GM21723 (cell line): Measurements from ENCODE around the gene TRIM71.
"Not testable (repeated sequence)": the region's sequence is repeated elsewhere in the genome, so short reads cannot be mapped to it uniquely, and the experiment has no call there.

Source experiments
- ATAC-seq: cut with Tn5 transposase; IDR thresholded peaks from one replicate; pipeline ENCODE4 v1.9.1; 2021; ENCODE audit warnings: mild to moderate bottlenecking, moderate library complexity; ENCODE audit not compliant: unreplicated experiment

TRIM71 gene

DNA sequence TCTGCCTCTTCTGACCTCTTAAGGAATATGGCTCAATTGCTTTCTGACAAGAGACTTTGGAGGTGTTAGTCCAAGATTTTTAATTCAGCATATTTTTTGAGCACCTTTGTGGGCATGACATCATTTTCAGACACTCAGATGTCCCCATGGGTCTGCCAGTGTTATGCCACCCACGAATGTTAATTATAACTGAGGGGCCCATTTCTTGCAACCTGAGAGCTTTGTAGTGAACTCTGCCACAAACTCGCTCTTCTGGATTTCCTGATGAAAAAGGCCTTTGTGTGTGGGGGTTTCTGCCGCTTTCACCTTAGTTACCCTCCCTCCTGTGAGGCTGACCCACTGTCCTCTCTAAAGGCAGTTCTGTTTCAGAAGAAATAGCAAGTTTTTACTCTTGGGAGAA is 69.1 kb downstream of the TRIM71 start:
- ATAC-seq = no peak

DNA sequence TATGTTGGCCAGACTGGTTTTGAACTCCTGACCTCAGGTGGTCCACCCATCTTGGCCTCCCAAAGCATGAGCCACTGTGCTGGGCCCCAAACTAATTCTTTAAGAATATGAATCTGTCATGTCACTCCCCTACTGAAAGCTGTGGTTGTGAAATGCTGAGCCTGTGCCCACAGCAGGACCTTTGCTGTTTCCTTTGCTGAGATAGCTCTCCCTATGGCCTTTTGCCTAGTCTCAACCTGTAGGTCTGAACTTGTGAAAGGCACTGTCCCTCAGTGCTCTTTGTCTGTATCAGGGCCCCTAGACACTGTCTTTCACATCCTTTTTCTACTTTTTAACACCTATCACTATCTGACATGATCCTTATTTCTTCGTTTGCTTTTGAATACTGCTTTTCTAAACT is 70.9 kb downstream of the TRIM71 start:
- peak; percentile 99 for ATAC-seq

DNA sequence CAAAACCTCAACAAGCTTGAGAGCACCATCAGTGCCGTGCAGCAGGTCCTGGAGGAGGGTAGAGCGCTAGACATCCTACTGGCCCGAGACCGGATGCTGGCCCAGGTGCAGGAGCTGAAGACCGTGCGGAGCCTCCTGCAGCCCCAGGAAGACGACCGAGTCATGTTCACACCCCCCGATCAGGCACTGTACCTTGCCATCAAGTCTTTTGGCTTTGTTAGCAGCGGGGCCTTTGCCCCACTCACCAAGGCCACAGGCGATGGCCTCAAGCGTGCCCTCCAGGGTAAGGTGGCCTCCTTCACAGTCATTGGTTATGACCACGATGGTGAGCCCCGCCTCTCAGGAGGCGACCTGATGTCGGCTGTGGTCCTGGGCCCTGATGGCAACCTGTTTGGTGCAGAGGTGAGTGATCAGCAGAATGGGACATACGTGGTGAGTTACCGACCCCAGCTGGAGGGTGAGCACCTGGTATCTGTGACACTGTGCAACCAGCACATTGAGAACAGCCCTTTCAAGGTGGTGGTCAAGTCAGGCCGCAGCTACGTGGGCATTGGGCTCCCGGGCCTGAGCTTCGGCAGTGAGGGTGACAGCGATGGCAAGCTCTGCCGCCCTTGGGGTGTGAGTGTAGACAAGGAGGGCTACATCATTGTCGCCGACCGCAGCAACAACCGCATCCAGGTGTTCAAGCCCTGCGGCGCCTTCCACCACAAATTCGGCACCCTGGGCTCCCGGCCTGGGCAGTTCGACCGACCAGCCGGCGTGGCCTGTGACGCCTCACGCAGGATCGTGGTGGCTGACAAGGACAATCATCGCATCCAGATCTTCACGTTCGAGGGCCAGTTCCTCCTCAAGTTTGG is 72.9 kb downstream of the TRIM71 start:
- no peak for ATAC-seq

DNA sequence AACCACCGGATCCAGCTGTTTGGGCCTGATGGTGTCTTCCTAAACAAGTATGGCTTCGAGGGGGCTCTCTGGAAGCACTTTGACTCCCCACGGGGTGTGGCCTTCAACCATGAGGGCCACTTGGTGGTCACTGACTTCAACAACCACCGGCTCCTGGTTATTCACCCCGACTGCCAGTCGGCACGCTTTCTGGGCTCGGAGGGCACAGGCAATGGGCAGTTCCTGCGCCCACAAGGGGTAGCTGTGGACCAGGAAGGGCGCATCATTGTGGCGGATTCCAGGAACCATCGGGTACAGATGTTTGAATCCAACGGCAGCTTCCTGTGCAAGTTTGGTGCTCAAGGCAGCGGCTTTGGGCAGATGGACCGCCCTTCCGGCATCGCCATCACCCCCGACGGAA is 73.6 kb downstream of the TRIM71 start:
- ATAC-seq = no peak

DNA sequence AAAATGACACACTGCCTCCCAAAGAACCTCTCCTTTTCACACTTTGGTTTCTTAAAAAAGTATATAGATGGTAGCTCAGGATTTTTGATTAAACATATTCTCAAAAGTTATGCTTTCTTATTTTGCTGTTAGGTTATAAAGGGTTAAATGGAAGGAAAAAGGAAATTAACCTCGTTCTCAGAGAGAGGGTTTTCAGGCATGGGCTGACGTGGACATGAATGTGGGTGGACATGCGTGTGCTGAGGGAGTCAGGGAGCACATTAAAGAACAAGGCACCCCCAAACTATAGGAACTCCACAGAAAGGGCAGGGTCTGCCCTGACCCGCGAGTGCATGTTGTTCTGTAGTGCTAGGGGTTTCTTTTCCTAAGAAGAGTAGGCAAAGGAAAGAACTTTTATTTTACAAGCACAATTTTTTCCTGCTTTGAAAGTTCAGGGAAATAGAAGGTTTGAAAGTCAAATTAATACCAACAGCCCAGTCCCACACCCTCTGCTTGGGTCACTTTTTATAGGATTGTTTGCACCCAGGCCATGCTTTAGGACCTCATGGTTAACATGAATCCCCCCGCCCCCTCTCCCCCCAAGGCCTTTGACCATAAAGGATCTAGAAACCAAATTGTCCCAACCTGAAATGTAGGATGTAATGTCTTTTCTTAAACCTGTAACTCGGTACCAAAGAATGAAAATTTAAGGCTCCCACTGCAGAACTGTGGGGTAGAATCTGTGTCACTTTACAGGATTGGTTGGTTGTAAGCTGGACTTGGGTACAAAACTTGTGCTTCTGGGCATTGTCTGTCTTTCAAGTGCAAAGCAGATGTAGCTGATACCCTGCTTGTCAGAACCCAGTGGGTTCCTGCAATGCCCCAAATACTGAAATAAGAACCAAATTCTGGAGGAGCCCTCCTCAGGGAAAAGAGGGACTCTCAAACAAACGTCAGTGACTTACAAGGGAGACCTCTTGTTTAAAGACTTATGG is 75.1 kb downstream of the TRIM71 start:
- ATAC-seq = no peak

DNA sequence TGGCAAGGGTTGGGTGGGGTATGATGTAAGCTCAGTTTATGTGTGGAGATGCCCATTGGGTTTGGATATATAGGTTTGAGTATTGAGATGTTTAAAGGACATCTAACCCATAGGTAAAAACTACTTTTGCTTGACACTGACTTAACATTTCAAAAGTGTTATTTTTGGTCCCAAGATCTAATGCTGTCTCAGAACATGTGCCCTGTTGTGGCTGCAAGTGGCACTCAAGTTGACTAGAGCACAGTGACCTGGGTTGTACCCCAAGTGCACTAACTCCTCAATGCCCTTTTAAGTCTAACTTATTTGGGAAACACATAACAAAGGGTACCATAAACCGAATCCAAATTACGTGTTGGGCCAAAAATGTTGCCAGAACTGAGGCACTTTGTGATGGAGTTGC is 77.2 kb downstream of the TRIM71 start:
- ATAC-seq = no peak

DNA sequence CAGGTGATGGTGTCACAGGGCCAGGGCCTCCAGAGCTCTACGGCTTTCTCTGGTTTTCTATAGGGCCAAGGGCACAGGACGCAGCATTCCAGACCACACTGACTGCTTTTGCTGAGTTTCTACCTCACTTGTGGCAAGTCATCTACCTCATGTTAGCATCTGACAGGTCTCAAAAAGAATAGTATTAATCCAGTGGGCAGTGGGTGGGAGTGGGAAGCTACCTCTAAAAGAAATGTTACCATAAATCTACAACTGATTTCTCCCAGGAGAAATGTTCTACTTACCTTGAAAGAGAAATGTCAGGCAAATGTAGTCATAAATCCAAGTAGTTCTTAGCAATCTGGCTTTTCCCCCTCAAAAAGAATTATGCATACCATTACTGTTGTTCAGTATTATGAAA is 77.9 kb downstream of the TRIM71 start:
- no peak for ATAC-seq

DNA sequence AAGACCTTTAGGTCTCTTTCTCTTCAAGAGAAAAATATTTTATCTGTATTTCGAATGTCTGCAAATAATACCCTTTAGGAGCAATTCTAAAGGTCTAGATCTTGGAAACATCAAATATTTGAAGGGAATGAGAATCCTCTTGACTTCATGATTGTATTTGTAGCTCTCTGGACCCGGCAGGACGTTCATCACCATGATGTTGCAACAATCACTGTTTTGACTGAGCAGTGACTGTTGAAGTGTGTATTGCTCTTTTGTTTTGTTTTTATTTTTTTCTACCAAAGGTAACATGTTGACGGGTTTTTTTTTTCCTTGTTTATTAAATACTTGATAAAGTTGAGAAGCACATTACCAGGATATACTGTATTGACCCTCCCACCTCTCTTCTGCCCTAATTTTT is 78.3 kb downstream of the TRIM71 start:
- no peak for ATAC-seq

DNA sequence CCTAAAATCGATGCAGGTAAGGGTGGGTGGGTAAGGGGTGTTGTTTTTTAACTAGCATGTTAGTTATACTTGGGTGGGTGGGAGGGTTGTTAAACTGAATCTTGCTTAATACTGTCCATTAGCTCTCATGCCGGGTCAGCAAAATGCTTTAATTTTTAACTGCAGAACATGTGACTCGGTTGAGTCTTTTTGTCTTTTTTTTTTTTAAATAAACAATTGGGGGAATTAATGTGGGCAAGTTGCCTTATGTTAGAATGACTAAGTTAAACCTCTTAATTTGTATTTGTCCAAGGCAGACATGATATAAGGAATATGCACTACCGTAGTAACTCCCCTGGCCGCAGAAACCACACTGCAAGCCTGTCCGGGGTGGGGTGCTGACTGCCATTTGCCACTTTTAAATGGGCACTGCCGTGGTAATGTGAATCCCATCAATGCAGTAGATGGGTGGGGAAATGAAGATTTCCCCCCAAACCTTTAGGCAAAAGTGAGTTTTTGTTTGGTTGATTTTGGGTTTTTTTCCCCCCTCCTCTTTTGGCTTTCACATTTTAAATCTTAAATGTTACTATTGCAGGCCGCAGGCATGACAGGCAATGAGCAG is 79.3 kb downstream of the TRIM71 start:
- no peak for ATAC-seq

DNA sequence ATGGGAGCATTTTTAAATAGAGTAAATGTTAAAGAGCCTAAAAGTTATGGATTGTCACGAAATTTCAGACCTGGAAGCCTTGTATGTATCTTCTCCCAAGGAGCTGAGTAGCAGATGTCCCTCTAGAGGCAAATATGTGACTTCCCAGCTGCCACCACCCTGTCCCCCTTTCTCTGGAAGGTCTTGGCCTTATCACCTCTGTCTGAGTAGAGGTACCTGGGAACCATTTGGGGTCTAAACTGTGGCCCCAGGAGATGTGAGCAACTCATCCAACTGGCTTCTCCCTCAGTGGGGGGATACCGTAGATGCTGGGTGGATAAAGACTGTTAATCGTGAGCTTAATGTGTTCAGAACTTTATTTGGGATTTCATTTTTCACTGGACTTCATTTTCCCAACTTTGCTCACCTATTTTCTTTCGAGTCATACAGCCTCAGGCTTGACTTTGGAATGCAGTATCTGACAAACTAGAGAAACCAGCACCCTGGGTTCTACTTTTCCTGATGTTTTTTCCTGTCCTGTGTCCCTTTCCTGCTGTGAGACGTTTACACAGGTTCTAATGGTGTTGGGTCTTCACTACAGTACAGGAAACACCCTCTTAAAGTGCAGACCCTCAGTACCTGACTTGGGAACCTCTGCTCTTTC is 80.3 kb downstream of the TRIM71 start:
- ATAC-seq = no peak

DNA sequence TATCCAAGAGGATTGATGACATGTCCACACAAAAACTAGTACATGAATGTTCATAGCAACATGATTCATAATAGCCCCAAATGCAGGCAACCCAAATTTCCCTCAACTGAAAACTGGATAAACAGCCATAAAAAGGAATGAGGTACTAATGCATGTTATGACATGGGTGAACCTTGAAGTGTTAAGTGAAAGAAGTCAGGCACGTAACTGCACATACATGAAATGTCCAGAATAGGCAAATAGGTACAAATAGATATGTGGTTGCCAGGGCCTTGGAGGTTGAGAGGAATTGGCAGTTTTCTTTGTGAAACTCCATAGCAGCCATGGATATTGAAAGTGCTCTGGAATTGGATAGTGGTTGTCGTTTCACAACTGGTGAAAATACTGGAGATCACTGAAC is 81.5 kb downstream of the TRIM71 start:
- no peak for ATAC-seq

DNA sequence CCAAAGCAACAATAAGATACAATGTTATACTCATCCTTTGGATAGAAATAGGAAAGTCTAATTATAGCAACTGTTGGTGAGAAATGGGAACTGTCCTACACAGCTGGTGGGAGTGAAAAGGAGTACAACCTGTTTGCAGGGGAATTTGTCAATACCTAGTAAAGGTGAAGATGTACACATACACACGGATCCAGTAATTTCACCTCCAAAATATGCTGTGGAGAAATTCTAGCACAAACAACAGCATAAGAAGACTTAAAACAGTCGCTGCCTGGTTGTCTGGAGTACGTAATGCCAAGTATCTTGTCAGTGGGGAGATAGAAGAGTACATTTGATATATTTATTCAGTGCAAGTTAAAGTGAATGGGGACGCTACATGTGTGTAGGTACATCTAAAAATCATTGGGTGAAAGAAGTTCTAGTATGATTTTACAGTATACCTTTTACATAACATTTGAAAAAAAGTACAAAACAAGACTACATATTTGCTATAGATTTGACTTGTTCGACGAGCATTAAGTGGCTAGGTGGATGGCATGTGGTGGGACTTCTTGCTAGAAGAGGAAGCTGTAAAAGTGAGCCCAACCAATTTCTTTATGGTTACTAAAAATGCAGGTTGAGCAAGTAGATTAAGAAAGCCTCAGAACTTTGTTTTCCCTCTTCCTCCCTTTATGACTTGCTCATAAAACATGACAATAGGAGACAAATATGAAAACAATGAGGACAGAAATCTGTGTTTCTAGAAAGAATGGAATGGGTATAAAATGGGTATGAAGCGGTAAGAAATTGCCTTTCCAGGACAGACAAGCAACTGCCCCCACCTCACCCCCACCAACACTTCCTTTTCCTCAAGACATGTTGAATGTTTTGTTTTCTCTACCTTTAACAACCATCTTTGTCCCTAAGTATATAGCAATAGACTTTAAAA is 83.5 kb downstream of the TRIM71 start:
- ATAC-seq = no peak

DNA sequence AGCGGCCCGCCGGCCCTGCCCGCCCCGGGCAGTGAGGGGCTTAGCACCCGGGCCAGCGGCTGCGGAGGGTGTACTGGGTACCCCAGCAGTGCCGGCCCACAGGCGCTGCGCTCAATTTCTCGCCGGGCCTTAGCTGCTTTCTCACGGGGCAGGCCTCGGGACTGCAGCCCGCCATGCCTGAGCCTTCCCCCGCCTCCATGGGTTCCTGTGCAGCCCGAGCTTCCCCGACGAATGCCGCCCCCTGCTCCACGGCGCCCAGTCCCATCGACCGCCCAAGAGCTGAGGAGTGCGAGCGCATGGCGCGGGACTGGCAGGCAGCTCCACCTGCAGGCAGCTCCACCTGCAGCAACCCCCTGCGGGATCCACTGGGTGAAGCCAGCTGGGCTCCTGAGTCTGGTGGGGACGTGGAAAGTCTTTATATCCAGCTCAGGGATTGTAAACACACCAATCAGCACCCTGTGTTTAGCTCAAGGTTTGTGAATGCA is 85.1 kb downstream of the TRIM71 start:
- not testable (repeated sequence) for ATAC-seq

DNA sequence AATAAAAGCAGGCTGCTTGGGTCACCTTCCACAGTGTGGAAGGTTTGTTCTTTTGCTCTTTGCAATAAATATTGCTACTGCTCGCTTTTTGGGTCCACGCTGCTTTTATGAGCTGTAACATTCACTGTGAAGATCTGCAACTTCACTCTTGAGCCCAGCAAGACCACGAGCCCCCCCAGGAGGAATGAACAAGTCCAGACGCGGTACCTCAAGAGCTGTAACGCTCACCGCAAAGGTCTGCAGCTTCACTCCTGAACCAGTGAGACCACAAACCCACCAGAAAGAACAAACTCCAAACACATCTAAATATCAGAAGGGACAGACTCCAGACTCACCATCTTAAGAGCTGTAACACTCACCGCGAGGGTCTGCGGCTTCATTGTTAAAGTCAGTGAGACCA is 86.2 kb downstream of the TRIM71 start:
- ATAC-seq = no peak

DNA sequence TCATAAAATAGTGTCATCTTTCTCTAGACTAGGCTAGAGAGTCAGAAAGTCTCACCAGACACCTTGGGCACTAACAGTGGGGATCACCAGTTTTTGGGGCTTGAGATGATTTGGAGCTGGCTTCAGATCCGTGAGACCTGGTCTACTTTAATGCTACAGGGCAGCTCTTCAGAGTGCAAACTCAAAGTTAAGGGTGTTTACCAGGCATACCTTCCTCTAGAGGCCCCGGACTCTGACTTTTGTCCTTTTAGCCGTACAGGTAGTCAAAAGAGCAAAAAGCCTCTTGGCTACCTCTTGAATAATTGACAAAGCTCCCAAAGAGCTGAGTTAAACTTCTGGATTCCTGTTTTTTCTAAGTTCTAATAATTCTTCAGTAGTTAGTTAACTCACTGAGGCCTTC is 92.2 kb downstream of the TRIM71 start:
- no peak for ATAC-seq

DNA sequence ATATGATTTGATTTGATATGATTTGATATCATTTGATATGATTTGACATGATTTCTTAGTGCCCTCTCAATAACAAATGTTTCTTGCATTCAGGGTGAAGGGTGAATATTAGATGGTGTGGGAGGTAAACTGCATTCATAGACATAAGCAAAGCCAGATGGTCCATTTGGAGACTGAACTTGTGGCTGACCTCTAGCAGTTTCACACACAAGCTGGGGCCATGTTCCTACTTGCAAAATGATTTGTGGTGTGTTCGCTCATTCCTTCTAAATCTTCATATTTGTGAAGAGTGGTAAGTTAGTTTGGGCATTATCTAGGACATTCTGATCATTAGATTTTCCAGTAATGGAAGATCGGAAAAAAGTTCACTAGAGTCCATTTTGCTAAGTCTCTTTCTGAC is 93.2 kb downstream of the TRIM71 start:
- ATAC-seq = no peak

DNA sequence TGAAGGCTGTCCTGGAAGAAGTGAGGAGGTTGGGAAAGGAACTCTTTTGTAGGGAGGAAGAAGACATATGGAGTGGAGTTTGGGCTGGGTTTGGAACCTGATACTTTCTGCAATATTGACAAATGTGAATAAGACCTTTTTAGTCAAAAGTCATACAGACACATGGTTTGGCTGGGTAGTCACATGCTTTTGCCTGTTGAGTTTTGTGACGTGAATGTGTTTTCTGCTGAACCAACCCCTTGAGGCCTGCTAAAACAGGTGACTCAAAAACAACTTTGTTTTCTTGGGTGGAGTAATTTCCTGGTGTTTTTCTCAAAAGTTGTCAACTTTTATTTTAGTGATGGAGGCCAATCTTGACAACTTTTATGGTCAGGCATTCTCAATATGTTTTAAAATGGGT is 94.2 kb downstream of the TRIM71 start:
- no peak for ATAC-seq

DNA sequence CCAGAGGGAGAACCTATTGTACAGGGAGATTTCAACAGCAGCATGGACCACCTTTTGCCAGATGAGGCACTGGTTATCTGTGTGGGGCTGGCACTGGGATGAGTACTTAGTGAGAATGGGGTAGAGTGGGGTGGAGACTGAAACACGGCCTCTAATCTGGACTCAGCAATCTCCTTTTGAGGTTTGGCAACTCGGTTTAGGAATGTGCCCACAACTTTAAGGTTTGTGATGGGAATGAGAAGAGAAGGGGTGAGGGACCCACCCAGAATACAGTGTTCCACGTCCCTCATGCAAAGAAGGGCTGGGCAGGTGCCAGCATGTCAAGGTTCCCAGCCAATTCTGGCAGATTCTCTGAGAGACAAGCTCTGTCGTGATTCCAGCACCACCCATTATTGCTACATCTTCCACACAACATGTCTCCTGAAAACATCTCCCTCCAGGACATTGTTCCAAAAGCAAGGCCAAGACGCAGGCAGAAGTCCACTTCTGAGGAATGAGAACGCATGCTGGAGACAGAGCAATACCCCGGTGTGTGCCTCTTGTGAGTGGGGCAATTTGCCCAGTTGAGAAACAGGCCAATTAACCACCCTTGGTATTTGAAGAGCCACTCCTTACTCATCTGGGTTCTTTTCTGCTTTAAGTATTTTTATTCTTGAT is 96.1 kb downstream of the TRIM71 start:
- ATAC-seq = no peak

DNA sequence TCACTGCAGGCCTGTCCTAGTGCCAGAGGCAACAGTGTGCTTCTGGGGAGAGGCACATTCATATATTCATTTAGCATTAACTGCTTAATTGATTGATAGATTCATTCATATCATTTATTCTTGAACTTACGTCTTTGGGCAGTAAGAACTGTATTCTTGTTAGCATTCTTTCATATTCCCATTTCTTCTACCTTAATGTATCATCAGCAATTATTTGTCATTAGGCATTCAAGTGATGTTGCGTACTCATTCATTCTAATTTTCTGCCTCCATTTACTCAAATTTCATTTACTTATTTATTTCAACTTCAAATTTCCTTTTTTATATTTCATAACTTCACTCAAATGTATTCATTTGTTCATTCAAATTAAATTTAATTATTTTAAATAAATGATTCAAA is 102.1 kb downstream of the TRIM71 start:
- no peak for ATAC-seq
